Measurements from ENCODE around the gene CTNNA1.

Gene CTNNA1

GRCh38 chr5:138778234-138778633, 25.0 kb downstream of the CTNNA1 start:
- Histone ChIP-seq H3K4me2 (ENCODE audit: low read length) (no peak overlapping the region), H3K4me1 (ENCODE audit: control insufficient read depth, low read length) (no peaks in the 10 kb centered on the region), H3K9me3 (ENCODE audit: control insufficient read depth, insufficient read depth, low read length) (no peaks in the 10 kb centered on the region), H3K79me2 (ENCODE audit: control insufficient read depth, low read length) (no peaks in the 10 kb centered on the region), H3K4me3 (ENCODE audit: low read length) (no peak overlapping the region), H3F3A (ENCODE audit: control insufficient read depth, insufficient read depth) (no peaks in the 10 kb centered on the region), H3K27ac (ENCODE audit: low read depth, low read length) (no peak overlapping the region), H3K27me3 (ENCODE audit: control insufficient read depth, low read length) (no peaks in the 10 kb centered on the region), H3K36me3 (ENCODE audit: control insufficient read depth, low read length) (no peaks in the 10 kb centered on the region), H3K9me2 (replicated peaks; ENCODE audit: control insufficient read depth, low read length) (no peaks in the 10 kb centered on the region), H4K20me1 (ENCODE audit: control insufficient read depth, insufficient read depth, low read depth, low read length) (no peaks in the 10 kb centered on the region)
- no peak for TF ChIP-seq EZH2phosphoT487 (IDR thresholded peaks at IDR 0.05; ENCODE audit: borderline replicate concordance, low read length)
- no peak for TF ChIP-seq CTCF (IDR thresholded peaks at IDR 0.05; ENCODE audit: low read depth, low read length, poor library complexity, severe bottlenecking)

GRCh38 chr5:138783976-138784375, 30.8 kb downstream of the CTNNA1 start:
- no peak for TF ChIP-seq CTCF (IDR thresholded peaks at IDR 0.05; ENCODE audit: low read depth, low read length, poor library complexity, severe bottlenecking)
- no peak for TF ChIP-seq EZH2phosphoT487 (IDR thresholded peaks at IDR 0.05; ENCODE audit: borderline replicate concordance, low read length)

GRCh38 chr5:138784590-138784989, 31.4 kb downstream of the CTNNA1 start:
- Histone ChIP-seq H3K4me3 (ENCODE audit: low read length) (no peak overlapping the region), H3K36me3 (ENCODE audit: control insufficient read depth, low read length) (no peaks in the 10 kb centered on the region), H3K4me2 (ENCODE audit: low read length) (no peak overlapping the region), H3K27me3 (ENCODE audit: control insufficient read depth, low read length) (no peaks in the 10 kb centered on the region), H3F3A (ENCODE audit: control insufficient read depth, insufficient read depth) (no peaks in the 10 kb centered on the region), H3K9me2 (replicated peaks; ENCODE audit: control insufficient read depth, low read length) (no peaks in the 10 kb centered on the region), H4K20me1 (ENCODE audit: control insufficient read depth, insufficient read depth, low read depth, low read length) (no peaks in the 10 kb centered on the region), H3K4me1 (ENCODE audit: control insufficient read depth, low read length) (no peaks in the 10 kb centered on the region), H3K27ac (ENCODE audit: low read depth, low read length) (no peak overlapping the region), H3K79me2 (ENCODE audit: control insufficient read depth, low read length) (no peaks in the 10 kb centered on the region), H3K9me3 (ENCODE audit: control insufficient read depth, insufficient read depth, low read length) (no peaks in the 10 kb centered on the region)
- TF ChIP-seq EZH2phosphoT487 (IDR thresholded peaks at IDR 0.05; ENCODE audit: borderline replicate concordance, low read length) (no peak), CTCF (IDR thresholded peaks at IDR 0.05; ENCODE audit: low read depth, low read length, poor library complexity, severe bottlenecking) (no peak)

More at GRCh38 chr5:138783976-138784375, 30.8 kb downstream of the CTNNA1 start:
- Histone ChIP-seq H3K27me3 (ENCODE audit: control insufficient read depth, low read length) (no peaks in the 10 kb centered on the region), H3K9me2 (replicated peaks; ENCODE audit: control insufficient read depth, low read length) (no peaks in the 10 kb centered on the region), H3K4me3 (ENCODE audit: low read length) (no peak overlapping the region), H3K27ac (ENCODE audit: low read depth, low read length) (no peak overlapping the region), H3K9me3 (ENCODE audit: control insufficient read depth, insufficient read depth, low read length) (no peaks in the 10 kb centered on the region), H3K4me2 (ENCODE audit: low read length) (no peak overlapping the region), H4K20me1 (ENCODE audit: control insufficient read depth, insufficient read depth, low read depth, low read length) (no peaks in the 10 kb centered on the region), H3K79me2 (ENCODE audit: control insufficient read depth, low read length) (no peaks in the 10 kb centered on the region), H3K4me1 (ENCODE audit: control insufficient read depth, low read length) (no peaks in the 10 kb centered on the region), H3K36me3 (ENCODE audit: control insufficient read depth, low read length) (no peaks in the 10 kb centered on the region), H3F3A (ENCODE audit: control insufficient read depth, insufficient read depth) (no peaks in the 10 kb centered on the region)
